Measurements from ENCODE around the gene RABGAP1L.

GRCh38 chr1:174161813-174162212 lies 2.5 kb downstream of the RABGAP1L start:
- TF ChIP-seq PBX3 (CRISPR knock-in tag; IDR thresholded peaks at IDR 0.05) (no peak), ZNF549 (tag by site-specific recombination; IDR thresholded peaks at IDR 0.05) (no peak), ZNF121 (tag by site-specific recombination; IDR thresholded peaks at IDR 0.05) (no peak), SALL2 (tag by site-specific recombination; IDR thresholded peaks at IDR 0.05; ENCODE audit: borderline replicate concordance) (no peak), ZNF510 (tag by site-specific recombination; IDR thresholded peaks at IDR 0.05; ENCODE audit: insufficient replicate concordance) (no peak), ELK4 (IDR thresholded peaks at IDR 0.05; ENCODE audit: borderline replicate concordance, low read depth, low read length) (no peak)
- TF ChIP-seq, protein P1, sequence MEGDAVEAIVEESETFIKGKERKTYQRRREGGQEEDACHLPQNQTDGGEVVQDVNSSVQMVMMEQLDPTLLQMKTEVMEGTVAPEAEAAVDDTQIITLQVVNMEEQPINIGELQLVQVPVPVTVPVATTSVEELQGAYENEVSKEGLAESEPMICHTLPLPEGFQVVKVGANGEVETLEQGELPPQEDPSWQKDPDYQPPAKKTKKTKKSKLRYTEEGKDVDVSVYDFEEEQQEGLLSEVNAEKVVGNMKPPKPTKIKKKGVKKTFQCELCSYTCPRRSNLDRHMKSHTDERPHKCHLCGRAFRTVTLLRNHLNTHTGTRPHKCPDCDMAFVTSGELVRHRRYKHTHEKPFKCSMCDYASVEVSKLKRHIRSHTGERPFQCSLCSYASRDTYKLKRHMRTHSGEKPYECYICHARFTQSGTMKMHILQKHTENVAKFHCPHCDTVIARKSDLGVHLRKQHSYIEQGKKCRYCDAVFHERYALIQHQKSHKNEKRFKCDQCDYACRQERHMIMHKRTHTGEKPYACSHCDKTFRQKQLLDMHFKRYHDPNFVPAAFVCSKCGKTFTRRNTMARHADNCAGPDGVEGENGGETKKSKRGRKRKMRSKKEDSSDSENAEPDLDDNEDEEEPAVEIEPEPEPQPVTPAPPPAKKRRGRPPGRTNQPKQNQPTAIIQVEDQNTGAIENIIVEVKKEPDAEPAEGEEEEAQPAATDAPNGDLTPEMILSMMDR (tag by site-specific recombination; IDR thresholded peaks at IDR 0.05), result no peak

All from HEK293 (cell line).